Upper lobe of left lung (tissue), 4 donors: ENCODE measurements around the gene EIF1AD.

Experiments
- EP300 ChIP-seq, 4 donors: sonication (generic); formaldehyde crosslinking; IDR thresholded peaks; one replicate each; pipeline ENCODE4 v1.5.1; 2017; ENCODE audit warnings: antibody characterized with exemption in 4 of 4, control low read depth in 2 of 4
- POLR2A ChIP-seq, 4 donors: fragments of 450-650 bp; IDR thresholded peaks; one replicate each; pipeline ENCODE4 v1.5.1; 2016 to 2017; ENCODE audit warnings: antibody characterized with exemption in 4 of 4, mild to moderate bottlenecking in 2 of 4
- POLR2AphosphoS5 ChIP-seq, 2 donors: sonication (generic); formaldehyde crosslinking; IDR thresholded peaks; one replicate each; pipeline ENCODE4 v1.5.1; 2017; ENCODE audit warnings: antibody characterized with exemption in 2 of 2
- TF ChIP-seq, protein P1 (sequence below), 6 experiments: fragments of 450-650 bp in 4 of 6; fragments of 200-600 bp in 2 of 6; sonication (generic) in 2 of 6; IDR thresholded peaks; one replicate each; pipeline ENCODE4 v1.5.1; 2016 to 2019; ENCODE audit warnings: antibody characterized with exemption in 6 of 6

DNA sequence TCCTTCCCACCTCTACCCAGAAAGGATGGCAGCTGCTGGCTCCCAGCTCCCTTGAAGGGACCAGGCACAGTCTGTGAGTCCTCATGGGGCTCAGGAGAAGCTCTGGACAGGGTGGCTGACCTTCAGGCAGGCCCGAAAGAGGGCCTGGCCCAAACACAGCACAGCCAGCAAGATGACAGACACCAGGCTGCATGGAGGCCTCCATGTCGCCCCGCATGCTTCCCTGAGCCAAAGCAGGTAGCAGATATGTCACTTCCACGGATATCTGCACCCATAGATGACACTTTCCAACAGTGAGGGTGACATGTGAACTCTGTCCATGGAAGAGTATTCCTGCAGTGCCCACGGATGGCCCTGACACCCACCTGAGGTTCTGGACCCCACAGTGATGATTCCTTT is 18.4 kb downstream of the EIF1AD start:
- no peak for TF ChIP-seq EP300 (IDR thresholded peaks at IDR 0.05)
- no peak for TF ChIP-seq POLR2A (IDR thresholded peaks at IDR 0.05)
- TF ChIP-seq, protein P1, sequence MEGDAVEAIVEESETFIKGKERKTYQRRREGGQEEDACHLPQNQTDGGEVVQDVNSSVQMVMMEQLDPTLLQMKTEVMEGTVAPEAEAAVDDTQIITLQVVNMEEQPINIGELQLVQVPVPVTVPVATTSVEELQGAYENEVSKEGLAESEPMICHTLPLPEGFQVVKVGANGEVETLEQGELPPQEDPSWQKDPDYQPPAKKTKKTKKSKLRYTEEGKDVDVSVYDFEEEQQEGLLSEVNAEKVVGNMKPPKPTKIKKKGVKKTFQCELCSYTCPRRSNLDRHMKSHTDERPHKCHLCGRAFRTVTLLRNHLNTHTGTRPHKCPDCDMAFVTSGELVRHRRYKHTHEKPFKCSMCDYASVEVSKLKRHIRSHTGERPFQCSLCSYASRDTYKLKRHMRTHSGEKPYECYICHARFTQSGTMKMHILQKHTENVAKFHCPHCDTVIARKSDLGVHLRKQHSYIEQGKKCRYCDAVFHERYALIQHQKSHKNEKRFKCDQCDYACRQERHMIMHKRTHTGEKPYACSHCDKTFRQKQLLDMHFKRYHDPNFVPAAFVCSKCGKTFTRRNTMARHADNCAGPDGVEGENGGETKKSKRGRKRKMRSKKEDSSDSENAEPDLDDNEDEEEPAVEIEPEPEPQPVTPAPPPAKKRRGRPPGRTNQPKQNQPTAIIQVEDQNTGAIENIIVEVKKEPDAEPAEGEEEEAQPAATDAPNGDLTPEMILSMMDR (IDR thresholded peaks at IDR 0.05): no peak
- no peak for TF ChIP-seq POLR2AphosphoS5 (IDR thresholded peaks at IDR 0.05)
